Ishikawa (cell line): ENCODE data around the gene WDR86.

Experiments used
- CEBPB ChIP-seq: IDR thresholded peaks from 2 replicates; pipeline ENCODE4 v1.6.1; 2012
- CREB1 ChIP-seq: IDR thresholded peaks from 2 replicates; pipeline ENCODE4 v1.6.1; 2012; ENCODE audit warnings: low read depth
- EGR1 ChIP-seq: IDR thresholded peaks from 2 replicates; pipeline ENCODE4 v1.6.1; 2012
- EP300 ChIP-seq: IDR thresholded peaks from 2 replicates; pipeline ENCODE4 v1.6.1; 2012; ENCODE audit warnings: borderline replicate concordance
- FOXM1 ChIP-seq: IDR thresholded peaks from 2 replicates; pipeline ENCODE4 v1.6.1; 2012; ENCODE audit warnings: low read depth, borderline replicate concordance
- MAX ChIP-seq: IDR thresholded peaks from 2 replicates; pipeline ENCODE4 v1.6.1; 2012
- NFIC ChIP-seq: IDR thresholded peaks from 2 replicates; pipeline ENCODE4 v1.6.1; 2012
- RAD21 ChIP-seq: IDR thresholded peaks from 2 replicates; pipeline ENCODE4 v1.6.1; 2012; ENCODE audit warnings: low read depth
- REST ChIP-seq: IDR thresholded peaks from 2 replicates; pipeline ENCODE4 v1.6.1; 2012; ENCODE audit warnings: low read depth, mild to moderate bottlenecking
- TAF1 ChIP-seq: IDR thresholded peaks from 2 replicates; pipeline ENCODE4 v1.6.1; 2012; ENCODE audit warnings: low read depth, mild to moderate bottlenecking
- TCF12 ChIP-seq: IDR thresholded peaks from 2 replicates; pipeline ENCODE4 v1.6.1; 2012; ENCODE audit warnings: low read depth
- TEAD4 ChIP-seq: IDR thresholded peaks from 2 replicates; pipeline ENCODE4 v1.6.1; 2012
- USF1 ChIP-seq: IDR thresholded peaks from 2 replicates; pipeline ENCODE4 v1.6.1; 2012
- YY1 ChIP-seq: IDR thresholded peaks from 2 replicates; pipeline ENCODE4 v1.6.1; 2012; ENCODE audit warnings: low read depth
- ZBTB7A ChIP-seq: IDR thresholded peaks from 2 replicates; pipeline ENCODE4 v1.6.1; 2012; ENCODE audit warnings: low read depth

The WDR86 gene

GRCh38 chr7:151410405-151411390 is 860 bp upstream of the WDR86 start:
- peak; percentile 19; the same call in 1 of the 2 replicates for TF ChIP-seq ZBTB7A
- no peak for TF ChIP-seq EP300
- TF ChIP-seq MAX: 0 out of 2 replicates have a peak, but pooled peaks have one; percentile 22

GRCh38 chr7:151408839-151409666 is 785 bp downstream of the WDR86 start:
- TF ChIP-seq REST (no peak), RAD21 (no peak), TCF12 (no peak), YY1 (no peak), EP300 (no peak), NFIC (no peak), ZBTB7A (no peak), TAF1 (no peak), TEAD4 (no peak)

- TF ChIP-seq RAD21: no peak
- no peak for TF ChIP-seq TAF1
- TF ChIP-seq CEBPB: no peak
- TF ChIP-seq TCF12: no peak
- no peak for TF ChIP-seq EP300
- no peak for TF ChIP-seq USF1
- TF ChIP-seq YY1: no peak
- TF ChIP-seq TEAD4: no peak
- no peak for TF ChIP-seq FOXM1
- no peak for TF ChIP-seq MAX
- no peak for TF ChIP-seq ZBTB7A
- TF ChIP-seq EGR1: no peak
- TF ChIP-seq NFIC: no peak
- TF ChIP-seq REST: no peak
- no peak for TF ChIP-seq CREB1
Measured at GRCh38 chr7:151408498-151408838, 1.4 kb downstream of the WDR86 start.

GRCh38 chr7:151406886-151407583 is 2.8 kb downstream of the WDR86 start:
- no peak for TF ChIP-seq YY1

GRCh38 chr7:151406051-151406875 is 3.6 kb downstream of the WDR86 start:
- TF ChIP-seq ZBTB7A (no peak), EP300 (no peak), TAF1 (no peak), REST (no peak), YY1 (no peak), USF1 (no peak), CEBPB (no peak)
